Prostate gland (tissue), 2 donors: ENCODE results near the gene SLC25A17.

Experiments
- CTCF ChIP-seq, 4 experiments: fragments of 200-600 bp in 2 of 4; fragments of 450-650 bp in 2 of 4; sonication (generic) in 2 of 4; IDR thresholded peaks; 1 replicate in 3 of 4; 2 replicates in 1 of 4; pipeline ENCODE4 v1.5.1; 2016 to 2019; ENCODE audit warnings: antibody characterized with exemption in 4 of 4, mild to moderate bottlenecking in 2 of 4, moderate library complexity in 2 of 4
- POLR2A ChIP-seq: fragments of 450-650 bp; IDR thresholded peaks from one replicate; pipeline ENCODE4 v1.6.1; 2016; ENCODE audit warnings: antibody characterized with exemption, mild to moderate bottlenecking
- POLR2AphosphoS5 ChIP-seq: sonication (generic); formaldehyde crosslinking; IDR thresholded peaks from one replicate; pipeline ENCODE4 v1.6.1; 2017; ENCODE audit warnings: antibody characterized with exemption

GRCh38 chr22:40751250-40751649 lies 67.9 kb downstream of the SLC25A17 start:
- TF ChIP-seq POLR2AphosphoS5 (no peak), CTCF (IDR thresholded peaks at IDR 0.05) (no peak), POLR2A (no peak)
